WTC11 (cell line): Measurements from ENCODE around the gene ADAMTSL4. TPM values are rescaled to one million over a fixed set of nuclear protein-coding genes. Genes with fewer than 3 reads are reported as not detected.
"Not testable (repeated sequence)": the region's sequence is repeated elsewhere in the genome, so short reads cannot be mapped to it uniquely, and the experiment has no call there.

Experiments used
- ATAC-seq: fragments of 200-7000 bp; cut with Tn5 transposase; 2 replicates; pipeline ENCODE4 v1.10.0; 2021; ENCODE audit warnings: mild to moderate bottlenecking, moderate library complexity
- CTCF ChIA-PET: fragments of 300-600 bp; sonication (Branson Sonifier 250); formaldehyde crosslinking; loops from one replicate; lab custom pipeline; 2021; ENCODE audit warnings: antibody characterized with exemption; lab: Charles Lee
- POLR2A ChIA-PET: fragments of 350-600 bp; sonication (Branson Sonifier 250); formaldehyde crosslinking; loops from one replicate; lab custom pipeline; 2021; ENCODE audit warnings: antibody characterized with exemption; lab: Charles Lee
- DNase-seq: peaks from one replicate; pipeline ENCODE4 v3.0.0; 2021; ENCODE audit warnings: low spot score
- H3K27ac Mint-ChIP-seq: 2 replicates; pipeline ENCODE4 v1.8.0; 2021; ENCODE audit warnings: mixed read lengths
- H3K27me3 Mint-ChIP-seq: 2 replicates; pipeline ENCODE4 v1.8.0; 2021; ENCODE audit warnings: low read depth, mild to moderate bottlenecking, moderate library complexity, mixed read lengths
- H3K36me3 Mint-ChIP-seq: 2 replicates; pipeline ENCODE4 v1.8.0; 2021; ENCODE audit warnings: mixed read lengths
- H3K4me1 Mint-ChIP-seq: 2 replicates; pipeline ENCODE4 v1.8.0; 2022; ENCODE audit warnings: mixed read lengths
- H3K4me3 Mint-ChIP-seq: 2 replicates; pipeline ENCODE4 v1.8.0; 2021; ENCODE audit warnings: mild to moderate bottlenecking, moderate library complexity, mixed read lengths
- H3K9me3 Mint-ChIP-seq: 2 replicates; pipeline ENCODE4 v1.8.0; 2021; ENCODE audit warnings: mixed read lengths
- ETV6 ChIP-seq: sonication (generic); formaldehyde crosslinking; IDR thresholded peaks from 2 replicates; pipeline ENCODE4 v1.8.1; 2022; ENCODE audit warnings: mild to moderate bottlenecking, missing genetic modification reagents
- FOXP1 ChIP-seq: sonication (generic); formaldehyde crosslinking; IDR thresholded peaks from 2 replicates; pipeline ENCODE4 v1.8.0; 2022; ENCODE audit warnings: missing genetic modification reagents, mild to moderate bottlenecking, moderate library complexity, borderline replicate concordance
- GABPB1 ChIP-seq: sonication (generic); formaldehyde crosslinking; IDR thresholded peaks from 2 replicates; pipeline ENCODE4 v1.8.1; 2023; ENCODE audit warnings: mild to moderate bottlenecking, missing genetic modification reagents
- NFYB ChIP-seq: sonication (generic); formaldehyde crosslinking; conservative IDR thresholded peaks from 2 replicates; pipeline ENCODE4 v1.8.0; 2022; ENCODE audit warnings: low read depth, missing genetic modification reagents
- RORB ChIP-seq: fragments of 250-450 bp; sonication (Bioruptor Pico); IDR thresholded peaks from 2 replicates; pipeline ENCODE4 v1.9.0; 2021; ENCODE audit warnings: mild to moderate bottlenecking
- SOX15 ChIP-seq: fragments of 250-450 bp; sonication (Bioruptor Pico); IDR thresholded peaks from 2 replicates; pipeline ENCODE4 v1.9.0; 2021; ENCODE audit warnings: mild to moderate bottlenecking
- SP1 ChIP-seq: sonication (generic); formaldehyde crosslinking; conservative IDR thresholded peaks from 2 replicates; pipeline ENCODE4 v1.8.1; 2022; ENCODE audit warnings: missing genetic modification reagents
- ZNF396 ChIP-seq: fragments of 250-450 bp; sonication (Bioruptor Pico); IDR thresholded peaks from 2 replicates; pipeline ENCODE4 v1.8.0; 2021; ENCODE audit warnings: mild to moderate bottlenecking, moderate library complexity, borderline replicate concordance
- ZNF416 ChIP-seq: fragments of 250-450 bp; sonication (Bioruptor Pico); IDR thresholded peaks from 2 replicates; pipeline ENCODE4 v1.9.0; 2021; ENCODE audit warnings: mild to moderate bottlenecking, inconsistent platforms
- total RNA-seq: library from RNA; stranded (reverse); gene quantifications from 3 replicates; pipeline ENCODE4 v1.2.3, GENCODE V29; 2021
- TF ChIP-seq, protein P1 (sequence below): fragments of 250-450 bp; sonication (Bioruptor Pico); IDR thresholded peaks from 2 replicates; pipeline ENCODE4 v1.9.0; 2021; ENCODE audit warnings: mild to moderate bottlenecking
- TF ChIP-seq, protein P2 (sequence below): sonication (generic); formaldehyde crosslinking; IDR thresholded peaks from 2 replicates; pipeline ENCODE4 v1.8.1; 2023; ENCODE audit warnings: mild to moderate bottlenecking, missing genetic modification reagents
- TF ChIP-seq, protein P3 (sequence below): sonication (generic); formaldehyde crosslinking; IDR thresholded peaks from 2 replicates; pipeline ENCODE4 v1.8.0; 2022; ENCODE audit warnings: mild to moderate bottlenecking, missing genetic modification reagents
- TF ChIP-seq, protein P4 (sequence below): sonication (generic); formaldehyde crosslinking; conservative IDR thresholded peaks from 2 replicates; pipeline ENCODE4 v1.8.1; 2022; ENCODE audit warnings: mild to moderate bottlenecking, missing genetic modification reagents

ADAMTSL4 gene
- total RNA-seq, 1 experiment from 2014 or later, result 6.6 TPM

DNA sequence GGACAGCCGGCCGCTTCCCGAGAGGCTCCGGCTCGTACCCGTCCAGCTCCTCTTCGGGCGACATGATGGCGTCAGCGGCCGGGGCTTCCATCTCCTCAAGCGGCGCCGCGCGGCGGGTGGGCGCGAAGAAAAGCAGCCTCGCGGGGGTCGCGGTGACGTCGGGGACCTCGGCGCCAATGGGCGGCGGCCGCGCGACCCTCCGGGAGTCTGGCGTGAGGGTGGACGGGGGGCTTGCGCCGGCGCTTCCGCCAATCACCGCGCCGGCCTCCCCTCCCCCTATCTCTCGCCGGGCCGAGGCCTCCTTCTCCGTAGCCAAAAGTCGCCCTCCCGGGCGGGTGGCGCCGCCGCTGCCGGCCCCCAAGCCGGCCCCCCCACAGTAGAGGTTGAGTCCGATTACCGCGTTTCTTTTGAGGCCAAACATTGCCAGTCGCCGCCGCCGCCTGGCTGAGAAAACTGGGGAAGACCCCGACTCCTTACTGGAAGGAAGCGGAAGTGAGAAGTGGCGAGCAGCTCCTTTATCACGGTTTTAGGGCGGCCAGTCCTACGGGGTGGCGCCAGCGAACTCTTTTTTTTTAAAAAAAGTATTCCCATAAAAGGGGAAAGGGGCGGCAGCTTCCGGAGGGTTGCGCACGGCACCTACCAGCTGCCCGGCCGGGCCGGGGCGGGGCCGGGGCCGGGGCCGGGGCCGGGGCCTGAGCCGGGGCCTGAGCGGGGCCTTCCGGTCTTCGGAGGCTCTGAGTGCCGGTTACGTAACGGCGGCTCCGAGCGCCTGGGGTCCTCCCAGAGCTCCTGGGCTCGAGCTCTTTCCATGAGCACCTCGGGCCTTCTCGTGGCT is 30.1 kb downstream of the ADAMTSL4 start, which contains the start of gene MCL1 (continued):
- TF ChIP-seq, protein P1, sequence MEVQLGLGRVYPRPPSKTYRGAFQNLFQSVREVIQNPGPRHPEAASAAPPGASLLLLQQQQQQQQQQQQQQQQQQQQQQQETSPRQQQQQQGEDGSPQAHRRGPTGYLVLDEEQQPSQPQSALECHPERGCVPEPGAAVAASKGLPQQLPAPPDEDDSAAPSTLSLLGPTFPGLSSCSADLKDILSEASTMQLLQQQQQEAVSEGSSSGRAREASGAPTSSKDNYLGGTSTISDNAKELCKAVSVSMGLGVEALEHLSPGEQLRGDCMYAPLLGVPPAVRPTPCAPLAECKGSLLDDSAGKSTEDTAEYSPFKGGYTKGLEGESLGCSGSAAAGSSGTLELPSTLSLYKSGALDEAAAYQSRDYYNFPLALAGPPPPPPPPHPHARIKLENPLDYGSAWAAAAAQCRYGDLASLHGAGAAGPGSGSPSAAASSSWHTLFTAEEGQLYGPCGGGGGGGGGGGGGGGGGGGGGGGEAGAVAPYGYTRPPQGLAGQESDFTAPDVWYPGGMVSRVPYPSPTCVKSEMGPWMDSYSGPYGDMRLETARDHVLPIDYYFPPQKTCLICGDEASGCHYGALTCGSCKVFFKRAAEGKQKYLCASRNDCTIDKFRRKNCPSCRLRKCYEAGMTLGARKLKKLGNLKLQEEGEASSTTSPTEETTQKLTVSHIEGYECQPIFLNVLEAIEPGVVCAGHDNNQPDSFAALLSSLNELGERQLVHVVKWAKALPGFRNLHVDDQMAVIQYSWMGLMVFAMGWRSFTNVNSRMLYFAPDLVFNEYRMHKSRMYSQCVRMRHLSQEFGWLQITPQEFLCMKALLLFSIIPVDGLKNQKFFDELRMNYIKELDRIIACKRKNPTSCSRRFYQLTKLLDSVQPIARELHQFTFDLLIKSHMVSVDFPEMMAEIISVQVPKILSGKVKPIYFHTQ (CRISPR knock-in tag), result peak; percentile 10; the same call in 1 of the 2 replicates
- peak; percentile 70 for TF ChIP-seq FOXP1
- TF ChIP-seq GABPB1 (CRISPR knock-in tag), result peak; percentile 64; the same call in 1 of the 2 replicates
- TF ChIP-seq ETV6 (CRISPR knock-in tag), result peak; percentile 22
- TF ChIP-seq, protein P2, sequence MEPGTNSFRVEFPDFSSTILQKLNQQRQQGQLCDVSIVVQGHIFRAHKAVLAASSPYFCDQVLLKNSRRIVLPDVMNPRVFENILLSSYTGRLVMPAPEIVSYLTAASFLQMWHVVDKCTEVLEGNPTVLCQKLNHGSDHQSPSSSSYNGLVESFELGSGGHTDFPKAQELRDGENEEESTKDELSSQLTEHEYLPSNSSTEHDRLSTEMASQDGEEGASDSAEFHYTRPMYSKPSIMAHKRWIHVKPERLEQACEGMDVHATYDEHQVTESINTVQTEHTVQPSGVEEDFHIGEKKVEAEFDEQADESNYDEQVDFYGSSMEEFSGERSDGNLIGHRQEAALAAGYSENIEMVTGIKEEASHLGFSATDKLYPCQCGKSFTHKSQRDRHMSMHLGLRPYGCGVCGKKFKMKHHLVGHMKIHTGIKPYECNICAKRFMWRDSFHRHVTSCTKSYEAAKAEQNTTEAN, result peak; percentile 71; the same call in 1 of the 2 replicates
- TF ChIP-seq ZNF416 (CRISPR knock-in tag), result peak; percentile 1; the same call in 1 of the 2 replicates
- TF ChIP-seq SP1, result peak; percentile 59
- TF ChIP-seq, all 79 proteins: peak for 26

DNA sequence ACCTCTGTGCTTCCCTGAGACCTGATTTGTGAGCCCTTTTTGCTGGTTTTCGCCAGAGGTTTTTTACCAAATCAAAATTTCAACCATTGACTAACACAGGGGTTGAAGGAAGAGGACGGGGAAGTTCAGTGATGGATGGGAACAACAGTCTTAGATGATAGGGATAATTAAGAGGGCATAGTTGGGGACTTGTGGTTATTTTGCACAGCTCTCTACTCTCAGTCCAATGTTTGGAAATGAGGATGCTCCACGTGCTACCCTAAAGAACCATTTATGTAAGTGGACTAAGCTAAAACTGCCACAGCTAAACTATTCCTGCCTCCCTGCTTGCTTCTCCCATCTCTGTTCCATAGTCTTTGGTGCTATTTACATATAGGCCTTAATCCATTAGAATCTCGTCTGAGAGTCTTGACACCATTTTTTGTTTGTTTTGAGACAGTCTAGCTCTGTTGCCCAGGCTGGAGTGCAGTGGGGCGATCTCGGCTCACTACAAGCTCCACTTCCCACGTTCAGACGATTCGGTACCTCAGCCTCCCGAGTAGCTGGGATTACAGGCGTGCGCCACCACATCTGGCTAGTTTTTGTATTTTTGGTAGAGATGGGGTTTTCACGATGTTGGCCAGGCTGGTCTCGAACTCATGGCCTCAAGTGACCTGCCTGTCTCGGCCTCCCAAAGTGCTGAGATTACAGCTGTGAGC is 30.9 kb downstream of the ADAMTSL4 start:
- CTCF ChIA-PET, result interaction anchor here (1.0 to 2.6 kb wide), 12 partner anchors 9 to 426 kb away, joined by 3 to 59 read pairs (median 7); partner anchors contain the start of genes ENSA, FALEC and MINDY1
- ATAC-seq, result no peak
- H3K9me3 Mint-ChIP-seq, result no peaks in the 10 kb centered on the region
- H3K4me1 Mint-ChIP-seq, result peaks cover 32% of the 10 kb centered on the region
- peaks cover 40% of the 10 kb centered on the region for H3K36me3 Mint-ChIP-seq
- no peak for DNase-seq
- TF ChIP-seq, protein P3, sequence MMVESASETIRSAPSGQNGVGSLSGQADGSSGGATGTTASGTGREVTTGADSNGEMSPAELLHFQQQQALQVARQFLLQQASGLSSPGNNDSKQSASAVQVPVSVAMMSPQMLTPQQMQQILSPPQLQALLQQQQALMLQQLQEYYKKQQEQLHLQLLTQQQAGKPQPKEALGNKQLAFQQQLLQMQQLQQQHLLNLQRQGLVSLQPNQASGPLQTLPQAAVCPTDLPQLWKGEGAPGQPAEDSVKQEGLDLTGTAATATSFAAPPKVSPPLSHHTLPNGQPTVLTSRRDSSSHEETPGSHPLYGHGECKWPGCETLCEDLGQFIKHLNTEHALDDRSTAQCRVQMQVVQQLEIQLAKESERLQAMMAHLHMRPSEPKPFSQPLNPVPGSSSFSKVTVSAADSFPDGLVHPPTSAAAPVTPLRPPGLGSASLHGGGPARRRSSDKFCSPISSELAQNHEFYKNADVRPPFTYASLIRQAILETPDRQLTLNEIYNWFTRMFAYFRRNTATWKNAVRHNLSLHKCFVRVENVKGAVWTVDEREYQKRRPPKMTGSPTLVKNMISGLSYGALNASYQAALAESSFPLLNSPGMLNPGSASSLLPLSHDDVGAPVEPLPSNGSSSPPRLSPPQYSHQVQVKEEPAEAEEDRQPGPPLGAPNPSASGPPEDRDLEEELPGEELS, result no peak
- no peak for TF ChIP-seq SOX15 (CRISPR knock-in tag)
- 0 out of 2 replicates have a peak, but pooled peaks have one; percentile 26 for TF ChIP-seq FOXP1
- TF ChIP-seq ZNF396 (CRISPR knock-in tag), result no peak
- TF ChIP-seq NFYB (CRISPR knock-in tag), result no peak
- no peak for TF ChIP-seq RORB (CRISPR knock-in tag)
- TF ChIP-seq ZNF416 (CRISPR knock-in tag), result no peak
- TF ChIP-seq, protein P4, sequence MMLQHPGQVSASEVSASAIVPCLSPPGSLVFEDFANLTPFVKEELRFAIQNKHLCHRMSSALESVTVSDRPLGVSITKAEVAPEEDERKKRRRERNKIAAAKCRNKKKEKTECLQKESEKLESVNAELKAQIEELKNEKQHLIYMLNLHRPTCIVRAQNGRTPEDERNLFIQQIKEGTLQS (CRISPR knock-in tag), result 0 out of 2 replicates have a peak, but pooled peaks have one; percentile 11
- H3K4me3 Mint-ChIP-seq, result peak overlapping the region; percentile 83
- no peaks in the 10 kb centered on the region; the same call in 1 of the 2 replicates for H3K27me3 Mint-ChIP-seq
- H3K27ac Mint-ChIP-seq, result peak overlapping the region; percentile 100
- POLR2A ChIA-PET, result interaction anchor here (0.6 to 9.4 kb wide), 23 partner anchors 9 to 703 kb away, joined by 3 to 188 read pairs (median 4); partner anchors contain the start of genes CTSK, ENSA, FALEC and GOLPH3L

DNA sequence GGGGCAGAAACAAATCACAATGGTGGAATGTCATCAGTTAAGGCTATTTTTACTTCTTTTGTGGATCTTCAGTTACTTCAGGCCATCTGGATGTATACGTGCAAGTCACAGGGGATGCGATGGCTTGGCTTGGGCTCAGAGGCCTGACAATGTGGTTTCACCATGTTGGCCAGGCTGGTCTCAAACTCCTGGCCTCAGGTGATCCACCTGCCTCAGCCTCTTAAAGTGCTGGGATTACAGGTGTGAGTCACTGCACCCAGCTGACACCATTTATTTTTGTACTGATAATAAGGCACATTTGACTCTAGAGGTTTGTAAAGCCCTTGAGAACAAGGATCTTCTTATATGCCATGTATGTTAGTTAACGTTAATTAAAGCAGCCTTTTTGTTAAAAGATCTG is 31.8 kb downstream of the ADAMTSL4 start:
- ATAC-seq, H3K9me3 Mint-ChIP-seq, H3K27me3 Mint-ChIP-seq, DNase-seq, CTCF ChIA-PET: not testable (repeated sequence)
- Mint-ChIP-seq H3K4me1 (peaks cover 24% of the 10 kb centered on the region), H3K36me3 (peaks cover 33% of the 10 kb centered on the region), H3K4me3 (peak overlapping the region; percentile 83), H3K27ac (peak overlapping the region; percentile 100)
- POLR2A ChIA-PET, result interaction anchor here (0.6 to 9.4 kb wide), 4 partner anchors 11 to 702 kb away, joined by 4 to 188 read pairs (median 65); no protein-coding TSS in a partner anchor

DNA sequence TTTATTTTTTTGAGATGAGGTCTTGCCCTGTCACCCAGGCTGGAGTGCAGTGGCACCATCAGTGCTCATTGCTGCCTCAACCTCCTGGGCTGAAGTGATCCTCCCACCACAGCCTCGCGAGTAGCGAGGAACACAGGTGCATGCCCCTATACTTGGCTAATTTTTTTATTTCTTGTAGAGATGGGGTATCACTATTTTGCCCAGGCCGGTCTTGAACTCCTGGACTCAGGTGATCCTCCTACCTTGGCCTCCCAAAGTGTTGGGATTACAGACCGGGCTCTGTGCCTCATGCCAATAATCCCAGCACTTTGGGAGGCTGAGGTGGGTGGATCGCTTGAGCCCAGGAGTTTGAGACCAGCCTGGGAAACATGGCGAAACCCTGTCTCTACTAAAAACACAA is 32.2 kb downstream of the ADAMTSL4 start:
- ATAC-seq, H3K27me3 Mint-ChIP-seq, DNase-seq, H3K27ac Mint-ChIP-seq, CTCF ChIA-PET, H3K9me3 Mint-ChIP-seq, H3K4me3 Mint-ChIP-seq: not testable (repeated sequence)
- Mint-ChIP-seq H3K4me1 (peaks cover 19% of the 10 kb centered on the region), H3K36me3 (peaks cover 28% of the 10 kb centered on the region)
- POLR2A ChIA-PET, result interaction anchor here (0.6 to 9.4 kb wide), 2 partner anchors 18 to 232 kb away, joined by 3 to 188 read pairs; no protein-coding TSS in a partner anchor

DNA sequence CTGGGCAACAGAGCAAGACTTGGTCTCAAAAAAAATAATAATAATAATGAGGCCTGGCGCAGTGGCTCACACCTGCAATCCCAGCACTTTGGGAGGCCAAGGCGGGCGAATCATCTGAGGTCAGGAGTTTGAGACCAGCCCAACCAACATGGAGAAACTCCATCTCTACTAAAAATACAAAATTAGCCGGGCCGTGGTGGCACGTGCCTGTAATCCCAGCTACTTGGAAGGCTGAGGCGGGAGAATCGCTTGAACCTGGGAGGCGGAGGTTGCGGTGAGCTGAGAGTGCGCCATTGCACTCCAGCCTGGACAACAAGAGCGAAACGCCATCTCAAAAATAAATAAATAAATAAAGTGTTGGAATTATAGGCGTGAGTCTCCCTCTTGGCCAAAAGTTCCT is 32.8 kb downstream of the ADAMTSL4 start:
- POLR2A ChIA-PET, result interaction anchor here (0.6 kb wide), 1 partner anchor 232 kb away, joined by 3 read pairs; no protein-coding TSS in a partner anchor
- H3K27me3 Mint-ChIP-seq, DNase-seq, H3K27ac Mint-ChIP-seq, CTCF ChIA-PET, H3K9me3 Mint-ChIP-seq, ATAC-seq, H3K4me3 Mint-ChIP-seq: not testable (repeated sequence)
- H3K36me3 Mint-ChIP-seq, result peaks cover 23% of the 10 kb centered on the region
- H3K4me1 Mint-ChIP-seq, result peaks cover 14% of the 10 kb centered on the region
